Fibroblast of skin of left biceps (primary cell): ENCODE data around the gene ZC3H4.
A peak's percentile ranks its signal among the peaks of the same experiment; 100 is the strongest.
"Not testable (repeated sequence)": the region's sequence is repeated elsewhere in the genome, so short reads cannot be mapped to it uniquely, and the experiment has no call there.

Experiments
- DNase-seq, 2 experiments: peaks; one replicate each; pipeline ENCODE4 v3.0.0-alpha.2; 2013; ENCODE audit warnings: low read depth in 2 of 2

Gene ZC3H4

DNA sequence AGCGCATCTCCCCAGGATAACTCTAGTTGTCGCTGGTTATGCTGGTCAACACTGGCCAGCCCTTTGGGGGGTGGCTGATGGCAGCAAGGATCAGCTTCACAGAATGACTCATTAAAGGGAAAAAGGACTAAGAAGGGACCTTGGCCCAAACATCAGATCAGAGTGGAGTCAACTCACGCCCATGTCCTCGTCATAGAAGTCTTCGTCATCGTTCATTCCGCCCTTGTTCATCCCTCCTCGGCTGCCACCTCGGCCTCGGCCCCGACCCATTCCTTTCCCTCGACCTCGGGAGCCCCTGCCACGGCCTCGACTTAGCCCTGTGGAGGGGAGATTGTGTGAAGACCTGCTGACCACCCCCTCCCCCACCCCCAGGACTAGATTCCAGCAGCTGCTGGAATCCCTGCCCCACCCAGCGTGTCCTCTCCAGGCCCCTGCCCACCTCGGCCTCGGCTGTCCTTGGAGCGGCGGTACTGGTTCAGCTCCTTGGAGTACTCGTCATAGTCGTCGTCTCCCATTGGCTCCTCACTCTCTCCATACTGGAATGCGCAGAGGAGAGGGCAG, 28.6 kb downstream of the ZC3H4 start:
- DNase-seq: no peak

DNA sequence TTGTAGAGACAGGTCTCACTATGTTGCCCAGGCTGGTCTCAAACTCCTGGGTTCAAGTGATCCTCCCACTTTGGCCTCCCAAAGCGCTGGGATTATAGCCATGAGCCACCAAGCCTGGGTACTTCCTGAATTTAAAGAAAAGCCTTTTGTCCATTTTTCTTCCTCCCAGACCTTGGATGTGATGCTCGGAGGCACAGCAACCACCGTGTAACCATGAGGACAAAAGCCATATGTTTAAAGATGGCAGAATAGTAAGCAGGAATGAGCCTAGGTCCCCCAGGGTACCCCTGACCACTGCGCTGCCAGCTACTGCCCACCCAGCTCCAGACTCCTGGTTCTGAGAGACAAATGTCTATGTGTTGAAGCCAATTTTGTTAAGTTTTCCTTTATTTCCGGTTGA, 31.1 kb downstream of the ZC3H4 start:
- no peak for DNase-seq

DNA sequence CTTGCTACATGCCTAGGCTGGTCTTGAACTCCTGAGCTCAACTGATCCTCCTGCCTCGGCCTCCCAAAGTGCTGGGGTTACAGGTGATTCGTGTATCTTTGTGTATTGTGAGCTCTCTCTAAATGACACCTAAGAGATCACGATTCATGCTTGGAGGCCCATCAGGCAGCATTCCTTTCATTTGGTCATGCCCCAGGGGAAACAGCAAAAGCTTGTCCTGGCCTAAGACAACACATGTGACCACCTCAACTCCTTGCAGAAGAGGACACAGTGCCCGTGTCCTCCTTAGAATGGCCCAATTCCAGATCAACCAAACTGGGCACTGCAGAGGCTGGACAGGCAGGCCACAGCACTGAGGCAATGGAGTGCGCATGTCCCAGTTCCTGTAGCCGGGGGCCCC, 32.5 kb downstream of the ZC3H4 start:
- no peak for DNase-seq

DNA sequence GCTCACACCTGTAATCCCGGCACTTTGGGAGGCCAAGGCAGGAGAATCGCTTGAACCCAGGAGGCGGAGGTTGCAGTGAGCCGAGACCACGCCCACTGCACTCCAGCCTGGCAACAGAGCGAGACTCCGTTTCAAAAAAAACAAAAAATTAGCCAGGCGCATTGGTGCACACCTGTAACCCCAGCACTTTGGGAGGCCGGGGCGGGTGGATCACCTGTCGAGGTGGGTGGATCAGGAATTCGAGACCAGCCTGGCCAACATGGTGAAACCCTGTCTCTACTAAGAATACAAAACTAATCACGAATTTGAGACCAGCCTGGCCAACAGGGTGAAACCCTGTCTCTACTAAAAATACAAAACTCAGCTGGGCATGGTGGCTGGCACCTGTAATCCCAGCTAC, 35.2 kb downstream of the ZC3H4 start:
- not testable (repeated sequence) for DNase-seq

DNA sequence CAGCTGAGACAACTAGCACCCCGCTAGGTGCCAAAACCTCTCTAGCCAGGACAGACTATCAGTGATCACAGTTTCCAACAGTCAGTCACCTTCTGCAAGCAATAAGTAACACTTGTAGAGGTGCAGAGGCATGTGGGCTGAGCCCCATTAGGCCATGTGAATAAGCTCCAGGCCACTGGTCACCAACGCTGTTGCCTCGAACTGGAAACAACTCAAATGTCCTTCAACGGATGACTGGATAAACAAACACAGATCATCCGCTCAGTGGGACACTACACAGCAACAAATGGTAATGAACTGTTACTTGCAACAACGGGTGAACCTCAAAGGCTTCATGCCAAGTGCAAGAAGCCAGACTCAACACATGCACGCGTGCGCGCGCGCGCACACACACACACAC, 37.6 kb downstream of the ZC3H4 start:
- DNase-seq: no peak

DNA sequence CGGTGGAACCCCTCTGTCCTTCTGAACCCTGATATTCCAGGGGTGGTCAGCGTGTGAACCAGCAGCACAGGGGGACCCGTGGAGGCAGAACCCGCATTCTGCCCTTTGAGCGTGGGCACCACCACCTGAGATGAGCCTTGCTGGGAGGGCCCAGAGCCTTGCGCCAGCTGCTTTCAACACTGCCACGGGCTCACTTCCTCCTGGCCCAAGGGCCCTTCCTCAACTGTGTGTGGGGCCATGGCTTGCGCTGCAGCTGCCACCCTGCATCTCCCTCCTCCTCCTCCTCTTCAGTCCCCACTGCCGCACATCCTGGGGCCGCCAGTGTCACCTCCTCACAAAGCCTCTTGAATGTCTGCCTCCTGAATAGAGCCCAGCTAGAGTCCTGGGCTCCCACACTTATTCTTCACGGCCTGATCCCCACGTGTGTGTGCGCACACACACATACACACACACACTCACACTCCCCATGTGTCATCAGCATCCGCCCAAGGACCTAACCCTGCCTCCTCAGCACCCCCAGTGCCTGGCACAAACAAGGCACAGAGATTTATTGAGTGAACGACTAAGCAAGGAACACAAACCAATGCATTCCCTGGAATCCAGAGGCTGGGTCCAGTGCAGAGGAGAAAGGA, 38.3 kb downstream of the ZC3H4 start:
- no peak for DNase-seq

DNA sequence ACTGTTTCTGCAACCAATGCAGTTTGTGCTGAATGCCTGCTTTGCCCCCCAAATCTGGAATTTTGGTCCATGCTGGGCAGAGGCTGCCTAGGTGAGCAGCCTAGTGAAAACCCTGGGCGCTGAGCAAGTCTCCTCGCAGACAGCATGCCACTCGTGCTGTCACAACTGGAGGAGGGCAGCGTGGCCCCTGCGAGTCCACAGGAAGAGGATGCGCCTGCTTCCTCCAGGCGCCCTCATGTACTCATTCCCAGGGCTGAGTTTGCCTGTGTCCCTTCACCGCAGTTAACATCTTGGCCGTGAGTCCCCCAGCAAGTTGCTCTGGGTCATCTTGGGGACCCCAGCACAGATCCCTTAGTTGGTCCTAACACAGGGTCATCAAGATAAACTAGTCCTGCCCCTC, 39.0 kb downstream of the ZC3H4 start:
- DNase-seq: no peak

DNA sequence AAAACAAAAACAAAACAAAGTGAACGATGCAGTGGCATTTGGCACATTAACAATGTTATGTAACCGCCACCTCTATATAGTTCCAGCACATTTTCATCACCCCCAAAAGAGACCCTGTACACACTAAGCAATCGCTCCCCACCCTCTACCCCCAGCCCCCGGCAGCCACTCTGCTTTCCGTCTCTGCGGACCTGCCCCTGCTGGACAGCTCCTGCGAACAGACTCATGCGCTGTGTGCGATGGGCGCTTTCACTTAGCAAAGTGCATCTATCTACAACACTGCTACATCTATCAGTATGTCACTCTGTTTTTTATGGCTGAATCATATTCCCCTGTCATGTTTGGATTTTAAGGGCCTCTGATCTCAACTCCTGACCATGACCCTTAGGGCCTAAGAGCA, 40.0 kb downstream of the ZC3H4 start:
- DNase-seq: no peak

DNA sequence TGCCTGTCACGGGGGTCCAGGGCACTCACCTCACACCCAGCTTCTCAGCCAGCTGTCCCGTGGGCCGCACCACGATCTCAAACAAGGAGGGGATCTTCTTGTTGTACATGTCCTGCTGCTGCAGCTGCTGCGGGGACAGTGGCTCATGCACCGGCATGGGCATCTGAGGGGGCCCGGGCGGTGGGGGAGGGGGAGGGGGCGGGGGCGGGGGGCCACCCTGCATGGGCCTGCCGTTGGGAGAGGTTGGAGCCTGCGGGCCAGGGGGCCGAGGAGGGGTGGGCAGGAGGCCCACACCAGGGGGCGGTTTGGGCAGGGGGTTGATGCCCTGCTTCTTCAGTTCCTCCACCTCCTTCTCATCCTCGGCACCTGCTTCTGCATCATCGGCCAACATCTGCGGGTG, 41.3 kb downstream of the ZC3H4 start:
- no peak for DNase-seq

DNA sequence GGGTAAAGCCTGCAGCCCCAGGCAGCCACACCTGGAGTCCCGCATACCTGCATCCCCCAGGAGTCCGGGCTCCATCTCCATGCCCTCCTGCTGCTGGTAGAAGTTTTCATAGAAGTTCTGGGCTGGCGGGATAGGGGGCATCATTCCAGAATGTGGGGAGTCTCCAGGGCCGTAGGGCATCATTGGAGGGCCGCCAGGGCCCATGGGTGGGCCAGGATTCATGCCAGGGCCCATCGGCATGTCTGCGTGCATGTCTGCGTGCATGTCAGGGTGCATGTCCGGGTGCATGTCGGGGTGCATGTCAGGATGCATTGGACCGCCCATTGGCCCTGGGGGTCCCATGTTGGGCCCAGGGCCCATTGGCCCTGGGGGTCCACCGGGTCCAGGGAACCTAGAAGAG, 41.8 kb downstream of the ZC3H4 start:
- DNase-seq: no peak

DNA sequence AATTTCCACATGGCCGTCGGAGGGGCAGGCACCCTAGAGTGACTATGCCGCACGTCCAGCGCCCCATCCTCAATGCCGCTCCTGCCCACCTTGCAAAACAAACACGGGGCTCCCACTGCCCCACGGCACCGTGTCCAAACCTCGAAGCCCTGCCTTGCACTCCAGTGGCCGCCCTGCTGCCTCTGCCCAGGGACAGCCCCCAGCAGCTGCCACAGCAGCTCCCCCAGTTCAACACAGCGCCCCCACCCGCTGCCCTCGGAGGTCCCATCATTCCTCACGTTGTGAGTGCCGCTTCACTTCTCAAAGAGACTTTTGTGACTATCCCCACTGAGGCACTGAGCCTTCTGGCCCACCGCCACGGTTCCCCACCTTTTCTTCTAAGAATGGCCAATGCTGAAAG, 42.8 kb downstream of the ZC3H4 start:
- DNase-seq: no peak

DNA sequence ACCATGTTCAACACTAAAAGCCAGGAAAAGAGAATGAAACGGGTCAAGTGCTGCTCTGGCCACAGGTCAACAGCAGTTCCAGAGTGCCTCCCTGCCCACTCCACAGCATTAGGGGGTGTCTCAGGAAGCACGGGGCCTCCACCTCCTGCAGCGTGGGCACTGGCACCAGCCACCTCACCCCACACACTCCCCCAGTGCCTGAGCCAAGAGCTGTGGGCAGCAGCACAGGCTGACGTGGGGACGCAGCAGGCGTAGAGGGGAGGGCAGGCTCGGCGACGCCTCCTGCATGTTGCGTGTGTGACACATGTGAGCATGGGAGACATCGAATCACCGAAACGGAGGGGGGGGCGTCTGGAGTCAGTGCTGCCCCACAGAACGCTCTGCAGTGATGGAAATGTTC, 43.8 kb downstream of the ZC3H4 start:
- no peak for DNase-seq

DNA sequence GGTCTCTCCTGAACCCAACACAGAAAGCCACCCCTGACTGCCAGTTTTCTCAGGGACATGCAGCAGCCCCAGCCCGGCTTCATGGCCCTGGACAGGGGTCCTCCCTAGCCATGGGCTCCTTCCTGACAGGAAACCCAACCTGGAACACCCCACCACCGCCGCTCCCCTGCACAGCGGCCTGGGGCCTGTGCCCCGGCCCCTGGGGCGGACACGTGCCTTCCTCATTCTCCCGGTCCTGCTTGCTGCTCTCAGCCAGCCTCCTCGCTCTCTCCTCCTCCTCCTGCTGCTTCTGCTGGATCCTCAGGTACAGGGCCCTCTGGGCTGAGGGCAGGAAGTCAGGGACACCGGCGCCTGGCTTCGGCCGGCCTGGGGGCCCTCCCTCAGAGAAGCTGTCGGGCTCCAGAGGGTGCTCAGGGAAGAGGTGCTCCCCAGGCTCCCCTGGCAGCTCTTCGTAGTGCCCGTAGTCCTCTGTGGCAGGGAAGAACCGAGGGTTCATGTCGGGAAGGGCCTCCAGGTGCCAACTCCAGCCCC, 44.6 kb downstream of the ZC3H4 start:
- DNase-seq: no peak

DNA sequence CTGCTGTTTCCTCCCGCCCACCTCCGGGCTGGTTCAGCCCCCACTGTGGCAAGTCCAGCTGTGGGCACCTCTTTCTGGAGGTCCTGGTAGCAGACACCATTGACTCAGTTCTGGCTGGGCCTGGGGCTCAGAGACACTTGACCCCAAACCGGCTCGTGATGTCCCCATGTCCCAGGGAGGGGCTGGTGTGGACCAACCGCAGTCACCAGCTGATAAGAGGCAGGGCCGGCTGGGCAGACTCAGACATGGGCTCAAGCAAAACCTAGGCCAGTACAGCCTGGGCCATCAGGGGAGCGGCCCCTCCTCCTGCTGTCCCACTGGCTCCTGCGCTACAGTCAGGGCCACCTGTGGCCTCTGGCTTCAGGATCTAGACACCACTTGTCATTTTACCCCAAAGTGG, 45.3 kb downstream of the ZC3H4 start:
- DNase-seq: no peak

DNA sequence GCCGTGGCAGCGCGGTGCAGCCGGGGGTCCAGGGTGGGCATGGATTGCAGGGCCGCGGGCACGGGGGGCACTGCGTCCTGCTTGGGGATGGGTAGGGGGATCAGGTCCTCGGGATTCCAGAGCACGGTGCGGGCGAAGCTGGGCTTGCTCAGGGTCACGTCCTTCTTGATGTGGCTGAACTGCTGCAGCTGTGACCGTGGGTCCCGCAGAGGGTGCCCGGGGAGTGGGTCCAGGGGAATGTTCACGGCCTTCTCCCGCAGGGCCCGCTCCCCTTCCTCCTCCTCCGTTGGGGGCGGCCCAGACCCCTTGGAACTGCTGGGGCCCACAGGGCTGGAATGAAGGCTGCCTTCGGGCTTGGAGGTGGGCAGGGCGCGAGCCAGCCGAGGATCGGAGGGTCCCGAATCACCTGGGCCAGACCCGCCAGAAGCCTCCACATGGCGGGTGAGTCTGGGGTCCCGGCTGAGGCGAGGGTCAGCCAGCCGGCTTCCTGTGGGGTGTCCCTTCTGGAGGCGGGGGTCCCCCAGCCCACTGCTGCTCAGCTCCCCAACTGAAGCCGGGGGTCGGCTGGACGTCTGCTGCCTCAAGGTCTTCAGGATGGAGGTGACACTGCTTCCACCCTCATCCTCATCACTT, 46.2 kb downstream of the ZC3H4 start:
- no peak for DNase-seq

DNA sequence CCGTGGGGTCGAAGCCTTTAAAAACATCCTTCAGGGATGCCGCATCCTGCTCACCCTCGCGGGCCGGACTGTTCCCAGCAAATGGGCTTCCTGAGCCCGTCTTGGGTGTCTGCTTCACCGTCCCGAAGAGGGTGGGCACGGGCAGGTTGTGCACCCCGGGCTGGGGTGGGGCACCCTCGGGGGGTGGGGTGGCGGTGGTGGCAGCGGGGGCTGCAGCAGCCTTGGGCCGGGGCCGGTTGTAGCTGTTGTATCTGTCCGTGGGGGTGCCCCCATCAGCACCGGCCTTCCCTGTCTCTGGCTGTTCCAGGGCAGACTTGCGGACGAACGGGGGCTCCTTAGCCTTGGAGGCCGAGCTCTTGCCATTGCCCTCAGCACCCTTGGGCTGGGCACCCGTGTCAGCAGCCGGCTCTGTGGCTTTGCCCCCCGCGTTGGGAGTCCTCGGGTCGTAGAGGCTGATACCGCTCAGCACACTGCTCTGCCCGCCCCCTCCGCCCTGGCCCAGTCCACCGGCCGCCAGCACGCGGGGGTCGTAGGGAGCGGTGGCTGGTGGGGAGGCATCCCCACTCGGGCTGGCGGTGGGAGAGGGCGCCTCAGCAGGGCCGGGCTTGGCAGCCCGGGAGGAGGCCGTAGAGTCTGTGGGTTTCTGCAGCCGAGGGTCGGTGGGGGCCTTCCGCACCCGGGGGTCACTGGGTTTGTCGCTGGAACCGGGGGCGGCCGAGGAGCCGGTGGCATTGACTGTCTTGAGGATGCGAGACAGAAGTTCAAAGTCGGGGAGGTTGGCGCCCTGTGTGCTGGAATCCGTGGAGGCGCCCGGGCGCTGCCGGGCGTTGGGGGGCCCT, 47.0 kb downstream of the ZC3H4 start:
- no peak for DNase-seq

DNA sequence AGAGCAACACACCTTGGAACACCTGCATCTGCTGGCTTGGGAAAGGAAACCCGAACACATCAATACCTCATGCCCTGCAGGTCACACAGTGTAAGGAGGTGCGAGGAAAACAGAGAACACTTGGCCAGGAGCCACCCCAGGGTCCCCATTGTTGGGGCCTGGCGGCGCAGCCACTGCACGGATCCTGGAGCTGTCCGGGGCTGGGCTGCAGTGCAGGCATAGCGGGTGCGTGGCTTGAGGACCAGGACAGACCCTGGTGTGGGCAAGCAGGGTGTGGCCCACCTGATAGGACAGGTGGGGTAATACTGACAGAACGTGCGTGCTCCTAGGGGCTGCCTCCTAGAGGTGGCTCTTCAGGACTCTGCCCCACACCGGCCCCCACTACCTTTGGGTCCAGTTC, 48.3 kb downstream of the ZC3H4 start:
- no peak for DNase-seq

DNA sequence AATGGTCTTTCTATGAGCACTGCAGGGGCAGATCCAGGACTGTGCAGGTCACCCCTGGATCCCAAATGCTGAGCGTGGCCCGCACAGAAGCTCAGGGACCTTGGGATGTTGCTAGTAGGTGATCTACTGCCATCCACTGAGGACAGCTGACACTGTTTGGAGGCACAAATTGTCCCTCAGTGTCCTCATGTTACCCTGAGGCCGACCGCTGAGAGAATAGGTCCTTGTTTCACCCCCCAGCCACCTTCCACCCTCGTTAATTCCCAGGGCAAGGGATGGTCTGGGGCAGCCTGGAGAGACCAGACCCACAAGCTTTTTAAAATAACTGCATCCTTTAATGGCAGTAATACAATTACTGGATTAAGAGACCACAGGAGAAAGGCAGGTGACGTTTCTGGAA, 49.7 kb downstream of the ZC3H4 start:
- no peak for DNase-seq

DNA sequence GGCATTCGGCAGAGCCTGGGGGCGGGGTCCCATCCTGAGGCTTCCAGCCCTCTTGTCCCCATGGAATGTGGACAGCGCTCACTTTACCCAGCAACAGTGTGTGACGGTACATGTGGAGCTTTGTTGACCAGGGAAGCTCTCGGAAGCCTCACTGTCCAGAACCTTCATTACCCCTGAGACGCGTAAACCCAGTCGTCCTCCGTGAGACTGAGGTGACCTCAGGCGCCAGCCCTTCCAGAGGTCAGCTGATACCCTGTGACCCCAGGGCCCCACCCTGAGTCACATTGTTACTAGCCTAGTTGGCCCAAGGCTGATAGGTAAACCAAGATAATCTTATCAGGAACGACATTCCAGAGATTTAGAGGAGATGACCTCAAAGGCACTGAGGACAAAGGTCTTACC, 55.0 kb downstream of the ZC3H4 start:
- no peak for DNase-seq

DNA sequence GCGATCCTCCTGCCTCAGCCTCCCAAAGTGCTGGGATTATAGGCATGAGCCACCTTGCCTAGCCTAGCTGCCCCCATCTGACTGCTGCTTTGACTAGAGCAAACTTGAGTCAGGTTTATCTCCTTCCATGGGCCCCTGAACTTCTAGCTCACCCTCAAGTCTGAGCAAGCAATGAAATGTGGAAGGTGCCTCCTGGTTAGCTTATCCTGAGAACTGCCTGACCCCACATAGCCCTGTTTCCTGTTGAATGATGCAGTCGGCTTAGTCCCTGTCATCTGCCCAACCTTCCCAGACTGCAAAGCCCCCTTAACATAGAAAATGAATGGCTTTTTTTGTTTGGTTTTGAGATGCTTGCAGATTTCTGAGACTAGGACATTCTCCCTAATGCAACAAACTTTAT, 56.2 kb downstream of the ZC3H4 start:
- DNase-seq: no peak

DNA sequence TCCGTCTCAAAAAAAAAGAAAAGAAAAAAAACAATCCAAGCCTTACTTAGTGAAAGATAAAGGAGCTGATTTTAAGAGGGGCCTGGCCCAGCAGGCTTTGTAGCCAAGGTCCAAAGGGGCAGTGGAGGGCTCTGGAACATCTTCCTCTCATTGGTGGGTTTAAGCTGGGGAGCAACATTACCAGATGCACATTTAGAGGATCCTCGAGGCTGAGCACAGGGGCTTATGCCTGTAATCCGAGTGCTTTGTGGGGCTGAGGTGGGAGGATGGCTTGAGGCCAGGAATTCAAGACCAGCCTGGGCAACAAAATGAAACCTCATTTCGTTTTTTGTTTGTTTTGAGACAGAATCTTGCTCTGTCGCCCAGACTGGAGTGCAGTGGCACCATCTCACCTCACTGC, 57.2 kb downstream of the ZC3H4 start:
- DNase-seq: no peak

DNA sequence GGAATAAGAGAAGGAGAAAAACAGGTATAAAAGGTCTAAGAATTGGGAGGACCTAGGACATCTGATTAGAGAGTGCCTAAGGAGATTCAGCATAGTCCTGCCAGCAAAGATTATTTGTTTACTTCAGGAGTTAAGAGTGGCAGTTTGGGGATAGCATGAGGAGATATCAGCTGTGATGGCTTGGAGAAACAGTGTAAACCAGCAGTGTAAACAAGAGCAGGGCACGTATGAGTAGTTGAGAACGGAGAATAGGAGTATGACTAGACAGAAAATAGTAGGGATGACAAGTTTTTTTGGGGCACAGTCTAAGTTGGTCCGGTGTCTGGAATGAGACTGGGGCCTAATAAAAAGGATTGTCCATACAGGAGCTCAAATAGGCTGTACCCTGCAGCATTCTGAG, 63.0 kb downstream of the ZC3H4 start:
- not testable (repeated sequence) for DNase-seq

DNA sequence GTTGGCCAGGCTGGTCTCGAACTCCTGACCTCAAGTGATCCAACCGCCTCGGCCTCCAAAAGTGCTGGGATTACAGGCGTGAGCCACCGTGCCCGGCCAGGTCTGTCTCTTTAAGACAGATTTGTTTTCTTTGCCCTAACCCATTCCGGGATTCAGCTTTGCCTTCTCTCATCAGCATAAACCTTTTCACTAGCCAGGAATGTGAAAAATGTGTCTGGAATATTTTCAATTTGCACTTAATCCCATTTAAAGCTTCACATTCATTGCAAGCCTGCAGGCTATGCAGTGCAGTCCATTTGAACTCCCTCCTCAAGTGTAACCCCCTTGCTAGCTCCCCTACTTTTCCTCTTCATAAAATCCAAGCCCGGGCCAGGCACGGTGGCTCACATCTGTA, 64.3 kb downstream of the ZC3H4 start:
- DNase-seq: peak; percentile 33 to 40
